ENCODE measurements around the gene CT45A10. TPM values are rescaled to one million over a fixed set of nuclear protein-coding genes. Genes with fewer than 3 reads are reported as not detected.

CT45A10 gene
- not detected for total RNA-seq

GRCh38 chrX:135893294-135893817 is at the start of gene CT45A10, which contains the start of gene SAGE1:
Gene CT45A10, minus strand, starts transcription at chrX:135893444. Its CDS starts 8,100 bp downstream, at chrX:135885344.
Gene SAGE1, plus strand, starts transcription at chrX:135893716. Its CDS starts 2,527 bp downstream, at chrX:135896243.

GRCh38 chrX:135871712-135872111 is 21.5 kb downstream of the CT45A10 start, which contains the start of gene CT45A9:
Gene CT45A9, minus strand, starts transcription at chrX:135871812. Its CDS starts 3,751 bp downstream, at chrX:135868061.

DNA sequence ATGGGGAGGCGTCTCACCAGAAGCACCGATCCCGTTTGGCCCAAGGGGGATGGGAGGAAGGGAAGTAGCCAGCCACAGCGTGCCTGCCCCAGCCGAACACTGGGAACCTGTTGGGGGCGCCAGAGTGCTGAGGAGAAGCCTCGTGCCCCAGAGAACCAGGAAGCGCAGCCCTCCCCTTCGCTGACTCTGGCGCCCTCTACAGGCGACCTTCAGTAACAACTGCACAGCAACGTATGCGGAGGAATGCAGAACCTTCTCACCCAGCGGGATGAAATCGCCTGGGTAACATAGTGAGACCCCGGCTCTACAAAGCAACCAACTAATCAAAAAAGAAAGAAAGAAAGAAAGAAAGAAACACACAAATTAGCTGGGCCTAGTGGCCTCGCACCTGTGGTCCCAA is 38.8 kb downstream of the CT45A10 start, which contains the start of gene CT45A8:
TSS of gene CT45A8 (minus strand) at position 101 of the 400 bp plus-strand sequence. CDS start 3,755 bp downstream, outside the sequence.

GRCh38 chrX:135837180-135837579 is 56.1 kb downstream of the CT45A10 start, which contains the start of gene CT45A7:
Gene CT45A7, minus strand, starts transcription at chrX:135837280. Its CDS starts 3,747 bp downstream, at chrX:135833533.

Other genes starting within 250 kb of the CT45A10 start
- not detected for gene CT45A1, start 179.8 kb downstream of the CT45A10 start, total RNA-seq
- not detected for gene CT45A3, start 125.3 kb downstream of the CT45A10 start, total RNA-seq
- gene CT45A5, start 107.9 kb downstream of the CT45A10 start, total RNA-seq, result not detected
- gene CT45A6, start 90.7 kb downstream of the CT45A10 start, total RNA-seq, result not detected
- gene CT45A2, start 73.4 kb downstream of the CT45A10 start, total RNA-seq, result not detected
- not detected for gene CT45A7, start 56.2 kb downstream of the CT45A10 start, total RNA-seq
- not detected for gene CT45A8, start 38.9 kb downstream of the CT45A10 start, total RNA-seq
- not detected for gene CT45A9, start 21.6 kb downstream of the CT45A10 start, total RNA-seq
- not detected for gene SAGE1, start 272 bp upstream of the CT45A10 start, total RNA-seq
- 21.6 TPM for gene MMGT1, start 80.5 kb upstream of the CT45A10 start, total RNA-seq
- gene SLC9A6, start 92.0 kb upstream of the CT45A10 start, total RNA-seq, result 36.3 TPM